Fibroblast of lung (primary cell): ENCODE measurements around the gene LYG2.

Source experiments
- CTCF ChIP-seq, 2 donors: IDR thresholded peaks in 1 of 2; conservative IDR thresholded peaks in 1 of 2; 1 replicate in 1 of 2; 2 replicates in 1 of 2; pipeline ENCODE4 v1.5.1; 2011 to 2012; ENCODE audit warnings: low read length in 2 of 2, control low read depth in 1 of 2, inconsistent platforms in 1 of 2, low read depth in 1 of 2, mild to moderate bottlenecking in 1 of 2
- EZH2 ChIP-seq: IDR thresholded peaks from 2 replicates; pipeline ENCODE4 v1.5.1; 2012; ENCODE audit warnings: low read length, control low read depth, mild to moderate bottlenecking; ENCODE audit errors: missing control alignments

- no peak for TF ChIP-seq CTCF (conservative IDR thresholded peaks at IDR 0.05 in 1 of 2, IDR thresholded peaks at IDR 0.05 in 1 of 2; ENCODE audit: low read depth in 1 of 2, low read length in 2 of 2)
- no peak for TF ChIP-seq EZH2
Observed at GRCh38 chr2:99285526-99285925, 30.1 kb upstream of the LYG2 start.
